Measurements from ENCODE around the gene WDR26.

DNA sequence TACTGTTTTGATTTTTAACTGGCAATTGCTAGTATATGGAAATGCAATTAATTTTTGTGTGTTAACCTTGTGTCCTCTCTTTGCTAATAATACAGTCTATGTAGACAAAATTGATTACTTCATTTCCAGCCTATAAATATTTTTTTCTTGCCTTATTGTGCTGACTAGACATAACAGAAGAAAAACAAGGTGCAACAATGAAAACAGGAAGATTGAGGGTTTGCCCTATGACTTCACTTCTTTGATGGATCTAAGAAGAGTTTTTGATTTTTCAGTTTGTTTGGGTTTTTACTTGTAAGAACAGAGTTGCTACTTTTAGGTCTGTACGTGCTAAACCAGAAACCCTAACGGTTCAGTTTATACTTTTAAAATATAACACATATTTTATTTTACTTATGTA lies 86.5 kb downstream of the WDR26 start:
- TF ChIP-seq, protein P1, sequence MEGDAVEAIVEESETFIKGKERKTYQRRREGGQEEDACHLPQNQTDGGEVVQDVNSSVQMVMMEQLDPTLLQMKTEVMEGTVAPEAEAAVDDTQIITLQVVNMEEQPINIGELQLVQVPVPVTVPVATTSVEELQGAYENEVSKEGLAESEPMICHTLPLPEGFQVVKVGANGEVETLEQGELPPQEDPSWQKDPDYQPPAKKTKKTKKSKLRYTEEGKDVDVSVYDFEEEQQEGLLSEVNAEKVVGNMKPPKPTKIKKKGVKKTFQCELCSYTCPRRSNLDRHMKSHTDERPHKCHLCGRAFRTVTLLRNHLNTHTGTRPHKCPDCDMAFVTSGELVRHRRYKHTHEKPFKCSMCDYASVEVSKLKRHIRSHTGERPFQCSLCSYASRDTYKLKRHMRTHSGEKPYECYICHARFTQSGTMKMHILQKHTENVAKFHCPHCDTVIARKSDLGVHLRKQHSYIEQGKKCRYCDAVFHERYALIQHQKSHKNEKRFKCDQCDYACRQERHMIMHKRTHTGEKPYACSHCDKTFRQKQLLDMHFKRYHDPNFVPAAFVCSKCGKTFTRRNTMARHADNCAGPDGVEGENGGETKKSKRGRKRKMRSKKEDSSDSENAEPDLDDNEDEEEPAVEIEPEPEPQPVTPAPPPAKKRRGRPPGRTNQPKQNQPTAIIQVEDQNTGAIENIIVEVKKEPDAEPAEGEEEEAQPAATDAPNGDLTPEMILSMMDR (IDR thresholded peaks at IDR 0.05), result no peak
- no peak for TF ChIP-seq POLR2A (IDR thresholded peaks at IDR 0.05)

Data from right lobe of liver (tissue), 4 donors.